G401.6 (cell line): ENCODE results near the gene BRINP2.
"Not testable (repeated sequence)": the region's sequence is repeated elsewhere in the genome, so short reads cannot be mapped to it uniquely, and the experiment has no call there.

Source experiments
- FAIRE-seq: peaks from 2 replicates; lab custom pipeline; 2012; peaks lifted over from hg19 to GRCh38; lab: Jason Lieb, UNC

The BRINP2 gene

GRCh38 chr1:177315261-177315660 lies 144.5 kb downstream of the BRINP2 start:
- FAIRE-seq = no peak

GRCh38 chr1:177315761-177316160 lies 145.0 kb downstream of the BRINP2 start:
- FAIRE-seq = no peak

- FAIRE-seq = not testable (repeated sequence)
Observed at GRCh38 chr1:177321434-177321833, 150.7 kb downstream of the BRINP2 start.

GRCh38 chr1:177328251-177328650 lies 157.5 kb downstream of the BRINP2 start:
- no peak for FAIRE-seq

- FAIRE-seq = no peak
Observed at GRCh38 chr1:177329871-177330270, 159.1 kb downstream of the BRINP2 start.
